Amniotic stem cell (primary cell): Measurements from ENCODE around the gene SEC14L6.
"Not testable (repeated sequence)": the region's sequence is repeated elsewhere in the genome, so short reads cannot be mapped to it uniquely, and the experiment has no call there.

ENCODE experiments used
- DNase-seq: peaks from one replicate; lab custom pipeline; 2025; lab: John Stamatoyannopoulos, UW

Gene SEC14L6

GRCh38 chr22:30566125-30566524 is 19.6 kb upstream of the SEC14L6 start:
- DNase-seq: no peak

- DNase-seq: no peak
Observed at GRCh38 chr22:30565341-30565740, 18.8 kb upstream of the SEC14L6 start.

- DNase-seq: no peak
Observed at GRCh38 chr22:30564761-30565119, 18.2 kb upstream of the SEC14L6 start.

- DNase-seq: no peak
Observed at GRCh38 chr22:30564045-30564760, 17.7 kb upstream of the SEC14L6 start.

GRCh38 chr22:30562366-30562765 is 15.8 kb upstream of the SEC14L6 start:
- DNase-seq: no peak

- no peak for DNase-seq
Observed at GRCh38 chr22:30561402-30562189, 15.1 kb upstream of the SEC14L6 start.

- DNase-seq: not testable (repeated sequence)
Observed at GRCh38 chr22:30560643-30561202, 14.2 kb upstream of the SEC14L6 start.

- DNase-seq: no peak
Observed at GRCh38 chr22:30559889-30560288, 13.3 kb upstream of the SEC14L6 start.

GRCh38 chr22:30557243-30557642 is 10.7 kb upstream of the SEC14L6 start:
- no peak for DNase-seq

GRCh38 chr22:30556388-30556787 is 9.8 kb upstream of the SEC14L6 start:
- no peak for DNase-seq

GRCh38 chr22:30555282-30556210 is 9.0 kb upstream of the SEC14L6 start:
- DNase-seq: no peak

GRCh38 chr22:30553971-30554370 is 7.4 kb upstream of the SEC14L6 start:
- DNase-seq: no peak

GRCh38 chr22:30552719-30553118 is 6.2 kb upstream of the SEC14L6 start:
- DNase-seq: no peak

GRCh38 chr22:30551813-30552212 is 5.3 kb upstream of the SEC14L6 start:
- DNase-seq: not testable (repeated sequence)

GRCh38 chr22:30547188-30547587 is 647 bp upstream of the SEC14L6 start:
- no peak for DNase-seq

GRCh38 chr22:30542811-30543188 is 3.7 kb downstream of the SEC14L6 start:
- DNase-seq: no peak

- no peak for DNase-seq
Observed at GRCh38 chr22:30541961-30542810, 4.4 kb downstream of the SEC14L6 start.

- DNase-seq: not testable (repeated sequence)
Observed at GRCh38 chr22:30541511-30541910, 5.0 kb downstream of the SEC14L6 start.

GRCh38 chr22:30539368-30539767 is 7.2 kb downstream of the SEC14L6 start:
- no peak for DNase-seq

GRCh38 chr22:30538280-30538679 is 8.3 kb downstream of the SEC14L6 start:
- no peak for DNase-seq

GRCh38 chr22:30537083-30537731 is 9.3 kb downstream of the SEC14L6 start:
- DNase-seq: no peak
